Upper lobe of right lung (tissue), 1 donor: ENCODE measurements around the gene RNF220. TPM values are rescaled to one million over a fixed set of nuclear protein-coding genes. Genes with fewer than 3 reads are reported as not detected.

ENCODE experiments used
- ATAC-seq: fragments of 200-7000 bp; cut with Tn5 transposase; one replicate; pipeline ENCODE4 v1.9.1; 2020; ENCODE audit warnings: mild to moderate bottlenecking, moderate library complexity
- DNase-seq: peaks from one replicate; pipeline ENCODE4 v3.0.0-alpha.2; 2020
- H3K27ac ChIP-seq: fragments of 200-600 bp; one replicate; pipeline ENCODE4 v1.8.0; 2022
- H3K27me3 ChIP-seq: fragments of 200-600 bp; one replicate; pipeline ENCODE4 v1.8.0; 2022; ENCODE audit warnings: mild to moderate bottlenecking
- H3K36me3 ChIP-seq: fragments of 200-600 bp; one replicate; pipeline ENCODE4 v1.8.0; 2022
- H3K4me1 ChIP-seq: fragments of 200-600 bp; one replicate; pipeline ENCODE4 v1.8.0; 2022
- H3K4me3 ChIP-seq: fragments of 200-600 bp; one replicate; pipeline ENCODE4 v1.8.0; 2022; ENCODE audit warnings: mild to moderate bottlenecking
- H3K9me3 ChIP-seq: fragments of 200-600 bp; one replicate; pipeline ENCODE4 v1.8.0; 2022
- intact Hi-C: fragments of 100-400 bp; cut with DNase I; formaldehyde crosslinking; loops from one replicate; pipeline ENCODE4 v1.11.0; 2022
- total RNA-seq: library from RNA; stranded (reverse); fragmentation: NEBNext Ultra II Directional; extraction: Animal tissue kit (Norgen Biotek cat#: 25700); gene quantifications from one replicate; pipeline ENCODE4 v1.2.1, GENCODE V29; 2021
- TF ChIP-seq, protein P1 (sequence below): fragments of 200-600 bp; IDR thresholded peaks from one replicate; pipeline ENCODE4 v1.8.0; 2022; ENCODE audit warnings: antibody characterized with exemption
- donor health status: DM: no; HTN: yes; CAD: no; lungs with severe emphysema.

The RNF220 gene
- total RNA-seq, 1 donor from 2014 or later = 72.6 TPM

- H3K27me3 ChIP-seq = peaks cover 76% of the 10 kb centered on the region
- intact Hi-C loops = no loop called here
- DNase-seq (no peak), ATAC-seq (no peak)
- TF ChIP-seq, protein P1, sequence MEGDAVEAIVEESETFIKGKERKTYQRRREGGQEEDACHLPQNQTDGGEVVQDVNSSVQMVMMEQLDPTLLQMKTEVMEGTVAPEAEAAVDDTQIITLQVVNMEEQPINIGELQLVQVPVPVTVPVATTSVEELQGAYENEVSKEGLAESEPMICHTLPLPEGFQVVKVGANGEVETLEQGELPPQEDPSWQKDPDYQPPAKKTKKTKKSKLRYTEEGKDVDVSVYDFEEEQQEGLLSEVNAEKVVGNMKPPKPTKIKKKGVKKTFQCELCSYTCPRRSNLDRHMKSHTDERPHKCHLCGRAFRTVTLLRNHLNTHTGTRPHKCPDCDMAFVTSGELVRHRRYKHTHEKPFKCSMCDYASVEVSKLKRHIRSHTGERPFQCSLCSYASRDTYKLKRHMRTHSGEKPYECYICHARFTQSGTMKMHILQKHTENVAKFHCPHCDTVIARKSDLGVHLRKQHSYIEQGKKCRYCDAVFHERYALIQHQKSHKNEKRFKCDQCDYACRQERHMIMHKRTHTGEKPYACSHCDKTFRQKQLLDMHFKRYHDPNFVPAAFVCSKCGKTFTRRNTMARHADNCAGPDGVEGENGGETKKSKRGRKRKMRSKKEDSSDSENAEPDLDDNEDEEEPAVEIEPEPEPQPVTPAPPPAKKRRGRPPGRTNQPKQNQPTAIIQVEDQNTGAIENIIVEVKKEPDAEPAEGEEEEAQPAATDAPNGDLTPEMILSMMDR = no peak
- H3K36me3 ChIP-seq = no peaks in the 10 kb centered on the region
- peaks cover 16% of the 10 kb centered on the region for H3K4me1 ChIP-seq
- H3K9me3 ChIP-seq = no peaks in the 10 kb centered on the region
- no peak overlapping the region for H3K4me3 ChIP-seq
- no peak overlapping the region for H3K27ac ChIP-seq
These were observed 14.8 kb downstream of the RNF220 start for GRCh38 chr1:44419901-44420300.

DNA sequence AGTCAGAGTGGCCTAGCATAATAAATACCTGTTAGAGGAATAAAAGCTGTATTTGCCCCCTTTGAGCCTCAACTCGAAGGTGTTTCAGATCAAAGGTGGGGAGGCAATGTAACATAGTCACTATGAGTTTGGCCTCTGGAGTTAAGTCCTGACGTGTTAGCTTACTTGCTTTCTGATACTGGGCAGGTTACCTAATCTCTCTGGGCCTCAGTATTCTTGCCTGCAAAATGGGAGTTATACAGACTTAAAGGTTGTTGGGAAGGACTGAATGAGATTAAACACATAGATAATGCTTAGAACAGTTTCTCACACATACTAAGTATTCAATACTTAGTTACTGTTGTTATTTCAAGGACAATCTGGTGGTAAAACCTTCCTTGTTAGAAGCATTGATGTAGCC, 15.5 kb downstream of the RNF220 start:
- DNase-seq (no peak), ATAC-seq (no peak)
- Histone ChIP-seq H3K9me3 (no peaks in the 10 kb centered on the region), H3K27me3 (peaks cover 71% of the 10 kb centered on the region), H3K4me3 (no peak overlapping the region), H3K4me1 (peaks cover 16% of the 10 kb centered on the region), H3K36me3 (no peaks in the 10 kb centered on the region), H3K27ac (no peak overlapping the region)
- TF ChIP-seq, protein P1 = no peak
- intact Hi-C loops = no loop called here

DNA sequence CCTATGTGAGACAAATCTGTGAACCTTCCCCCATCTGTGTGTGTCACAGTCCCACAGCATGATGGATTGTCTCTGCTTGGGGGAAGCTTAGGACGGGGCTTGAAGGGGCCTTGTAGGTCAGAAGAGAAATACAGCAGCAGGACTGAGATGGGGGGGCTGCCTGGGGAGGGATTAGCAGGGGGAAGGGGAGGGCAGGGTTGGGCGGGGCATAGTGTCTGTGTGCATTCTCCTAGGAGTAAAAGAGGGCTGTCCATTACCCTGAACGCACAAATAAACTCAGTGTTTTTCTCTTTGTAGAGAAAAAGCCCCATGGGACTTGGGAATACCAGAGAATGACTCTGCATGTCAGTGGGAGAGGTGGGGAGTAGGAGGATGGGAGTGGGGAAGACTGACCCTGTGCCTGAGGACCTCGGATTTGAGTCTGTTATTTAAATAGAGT, 16.4 kb downstream of the RNF220 start:
- peaks cover 62% of the 10 kb centered on the region for H3K27me3 ChIP-seq
- intact Hi-C loops = no loop called here
- no peak for ATAC-seq
- H3K4me3 ChIP-seq = no peak overlapping the region
- no peaks in the 10 kb centered on the region for H3K9me3 ChIP-seq
- H3K4me1 ChIP-seq = peaks cover 16% of the 10 kb centered on the region
- TF ChIP-seq, protein P1 = no peak
- H3K27ac ChIP-seq = no peak overlapping the region
- H3K36me3 ChIP-seq = no peaks in the 10 kb centered on the region
- DNase-seq = no peak

DNA sequence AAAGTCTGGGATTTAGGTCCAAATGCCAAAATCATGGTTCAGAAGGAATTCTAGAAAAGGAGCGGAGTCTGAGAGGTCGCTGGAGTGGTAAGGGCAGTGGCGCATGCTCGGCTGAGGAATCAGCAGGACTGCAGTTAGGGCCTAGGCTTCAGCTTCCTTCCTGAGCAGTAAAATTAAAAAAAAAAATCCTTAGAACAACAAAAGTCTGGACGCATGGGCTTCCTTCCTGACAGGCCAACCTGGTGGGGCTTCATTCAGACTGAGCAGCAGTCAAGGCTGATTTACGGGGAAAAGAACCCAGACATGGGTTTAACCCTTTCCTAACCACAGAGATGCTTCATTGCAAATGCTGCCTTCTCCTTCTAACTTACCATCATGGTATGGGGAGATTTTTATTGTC, 17.1 kb downstream of the RNF220 start:
- Histone ChIP-seq H3K4me3 (no peak overlapping the region), H3K9me3 (no peaks in the 10 kb centered on the region), H3K27ac (no peak overlapping the region), H3K27me3 (peaks cover 55% of the 10 kb centered on the region), H3K36me3 (no peaks in the 10 kb centered on the region), H3K4me1 (peaks cover 14% of the 10 kb centered on the region)
- ATAC-seq = no peak
- intact Hi-C loops = no loop called here
- TF ChIP-seq, protein P1 = no peak
- DNase-seq = no peak

- DNase-seq (no peak), ATAC-seq (peak; percentile 94)
- Histone ChIP-seq H3K4me3 (peak overlapping the region; percentile 1), H3K36me3 (no peaks in the 10 kb centered on the region), H3K9me3 (no peaks in the 10 kb centered on the region), H3K27ac (no peak overlapping the region), H3K27me3 (peaks cover 38% of the 10 kb centered on the region), H3K4me1 (peaks cover 4% of the 10 kb centered on the region)
- TF ChIP-seq, protein P1 = no peak
- intact Hi-C loops = no loop called here
These were observed 18.8 kb downstream of the RNF220 start for GRCh38 chr1:44423591-44424537.
